H1 (cell line): ENCODE measurements around the gene RASA1. TPM values are rescaled to one million over a fixed set of nuclear protein-coding genes. Genes with fewer than 3 reads are reported as not detected.

Experiments used
- CTCF ChIA-PET: fragments of 300-600 bp; sonication (Branson Sonifier 250); formaldehyde crosslinking; loops from one replicate; lab custom pipeline; 2021; ENCODE audit not compliant: partially characterized antibody; lab: Charles Lee
- POLR2A ChIA-PET: fragments of 300-600 bp; sonication (Branson Sonifier 250); formaldehyde crosslinking; loops from one replicate; lab custom pipeline; 2021; ENCODE audit warnings: inconsistent platforms; ENCODE audit not compliant: partially characterized antibody; lab: Charles Lee
- DNase-seq, 2 experiments: peaks; one replicate each; pipeline versions ENCODE4 v3.0.0 to v3.0.0-alpha.2; 2010 to 2022; ENCODE audit warnings: low spot score in 2 of 2, low read depth in 1 of 2, mixed read lengths in 1 of 2
- FAIRE-seq: peaks from 2 replicates; lab custom pipeline; 2011; peaks lifted over from hg19 to GRCh38; lab: Jason Lieb, UNC
- H2AFZ ChIP-seq: 2 replicates; pipeline ENCODE4 v1.8.1; 2012; ENCODE audit warnings: low read length, inconsistent platforms
- H2AK5ac ChIP-seq: 2 replicates; pipeline ENCODE4 v1.6.1; 2013; ENCODE audit warnings: low read depth, low read length
- H2BK120ac ChIP-seq: replicated peaks from 2 replicates; pipeline ENCODE3; 2013; ENCODE audit warnings: low read depth, low read length, inconsistent platforms
- H2BK12ac ChIP-seq: 2 replicates; pipeline ENCODE4 v1.6.1; 2013; ENCODE audit warnings: low read depth, low read length
- H2BK15ac ChIP-seq: 2 replicates; pipeline ENCODE4 v1.6.1; 2013; ENCODE audit warnings: low read length
- H2BK20ac ChIP-seq: 2 replicates; pipeline ENCODE4 v1.6.1; 2013; ENCODE audit warnings: low read length
- H2BK5ac ChIP-seq: 2 replicates; pipeline ENCODE4 v1.6.1; 2013; ENCODE audit warnings: low read depth, low read length
- H3K14ac ChIP-seq: 2 replicates; pipeline ENCODE4 v1.6.1; 2013; ENCODE audit warnings: inconsistent platforms; ENCODE audit not compliant: insufficient read length
- H3K18ac ChIP-seq: 2 replicates; pipeline ENCODE4 v1.6.1; 2013; ENCODE audit warnings: low read length; ENCODE audit errors: extremely low read depth
- H3K23ac ChIP-seq: 2 replicates; pipeline ENCODE4 v1.6.1; 2013; ENCODE audit warnings: inconsistent platforms; ENCODE audit not compliant: insufficient read length
- H3K23me2 ChIP-seq: 2 replicates; pipeline ENCODE4 v1.6.1; 2013; ENCODE audit warnings: low read depth, low read length
- H3K27ac ChIP-seq: 2 replicates; pipeline ENCODE4 v1.6.1; 2011; ENCODE audit warnings: low read depth, low read length, inconsistent platforms
- H3K27me3 ChIP-seq, 4 experiments: replicated peaks in 1 of 4; 1 replicate in 1 of 4; 2 replicates in 3 of 4; pipeline versions ENCODE4 v1.6.1 to v1.8.1; 2011 to 2013; ENCODE audit warnings: low read length in 3 of 4, mild to moderate bottlenecking in 3 of 4, inconsistent platforms in 2 of 4, mixed read lengths in 2 of 4, moderate library complexity in 1 of 4; ENCODE audit not compliant: control insufficient read depth in 3 of 4, insufficient read depth in 3 of 4; ENCODE audit errors: extremely low read depth in 1 of 4
- H3K36me3 ChIP-seq, 4 experiments: 2 replicates each; pipeline versions ENCODE4 v1.6.1 to v1.8.1; 2011 to 2013; ENCODE audit warnings: mild to moderate bottlenecking in 4 of 4, low read length in 3 of 4, moderate library complexity in 2 of 4, control low read depth in 1 of 4, inconsistent platforms in 1 of 4; ENCODE audit not compliant: insufficient read depth in 4 of 4, control insufficient read depth in 2 of 4
- H3K4ac ChIP-seq: replicated peaks from 2 replicates; pipeline ENCODE3; 2013; ENCODE audit warnings: low read length, low read depth, mixed read lengths, inconsistent platforms; ENCODE audit not compliant: insufficient read length
- H3K4me1 ChIP-seq, 4 experiments: replicated peaks in 1 of 4; 1 replicate in 1 of 4; 2 replicates in 3 of 4; pipeline versions ENCODE4 v1.6.1 to v1.8.1; 2011 to 2013; ENCODE audit warnings: low read length in 3 of 4, inconsistent platforms in 2 of 4, mixed read lengths in 1 of 4; ENCODE audit not compliant: insufficient read depth in 4 of 4, control insufficient read depth in 3 of 4
- H3K4me2 ChIP-seq, 2 experiments: 2 replicates each; pipeline versions ENCODE4 v1.6.1 to v1.8.1; 2011 to 2013; ENCODE audit warnings: low read depth in 2 of 2, low read length in 2 of 2, control low read depth in 1 of 2, inconsistent platforms in 1 of 2, mild to moderate bottlenecking in 1 of 2; ENCODE audit not compliant: insufficient read depth in 1 of 2
- H3K4me3 ChIP-seq, 4 experiments: fragments of 200-600, 300-600 bp in 1 of 4; sonication (generic), shearing (Covaris generic), sonication (Bioruptor Twin) in 1 of 4; 2 replicates each; pipeline versions ENCODE4 v1.5.1 to v1.8.1; 2011 to 2016; ENCODE audit warnings: low read length in 4 of 4, low read depth in 3 of 4, control low read depth in 2 of 4, inconsistent platforms in 2 of 4, mild to moderate bottlenecking in 2 of 4, mixed read lengths in 1 of 4, moderate library complexity in 1 of 4; ENCODE audit not compliant: insufficient read depth in 2 of 4; ENCODE audit errors: extremely low read depth in 1 of 4
- H3K56ac ChIP-seq: replicated peaks from 2 replicates; pipeline ENCODE3; 2013; ENCODE audit warnings: low read depth, mild to moderate bottlenecking, mixed read lengths, low read length, inconsistent platforms; ENCODE audit not compliant: insufficient read length
- H3K79me1 ChIP-seq: 2 replicates; pipeline ENCODE4 v1.6.1; 2013; ENCODE audit warnings: low read depth, low read length, control low read depth
- H3K79me2 ChIP-seq, 2 experiments: 2 replicates each; pipeline versions ENCODE4 v1.6.1 to v1.8.1; 2012 to 2013; ENCODE audit warnings: low read length in 2 of 2, mild to moderate bottlenecking in 2 of 2, inconsistent platforms in 1 of 2; ENCODE audit not compliant: insufficient read depth in 2 of 2, control insufficient read depth in 1 of 2
- H3K9ac ChIP-seq, 4 experiments: replicated peaks in 1 of 4; 1 replicate in 1 of 4; 2 replicates in 3 of 4; pipeline versions ENCODE4 v1.6.1 to v1.8.1; 2011 to 2013; ENCODE audit warnings: low read depth in 3 of 4, low read length in 3 of 4, control low read depth in 2 of 4, mild to moderate bottlenecking in 2 of 4, moderate library complexity in 2 of 4, inconsistent platforms in 1 of 4; ENCODE audit errors: extremely low read depth in 1 of 4
- H3K9me3 ChIP-seq, 2 experiments: 2 replicates each; pipeline versions ENCODE4 v1.6.1 to v1.8.1; 2012 to 2013; ENCODE audit warnings: mild to moderate bottlenecking in 2 of 2, moderate library complexity in 2 of 2, control low read depth in 1 of 2, inconsistent platforms in 1 of 2, low read depth in 1 of 2, low read length in 1 of 2, mixed read lengths in 1 of 2; ENCODE audit not compliant: insufficient read depth in 2 of 2
- H4K20me1 ChIP-seq, 2 experiments: replicated peaks in 1 of 2; 2 replicates each; pipeline versions ENCODE3 to v1.8.1; 2011 to 2013; ENCODE audit warnings: inconsistent platforms in 2 of 2, low read length in 2 of 2, mild to moderate bottlenecking in 1 of 2; ENCODE audit not compliant: insufficient read depth in 2 of 2, control insufficient read depth in 1 of 2
- H4K5ac ChIP-seq: 2 replicates; pipeline ENCODE4 v1.6.1; 2013; ENCODE audit warnings: low read length, low read depth, mixed read lengths, inconsistent platforms; ENCODE audit not compliant: insufficient read length
- H4K8ac ChIP-seq: 2 replicates; pipeline ENCODE4 v1.8.0; 2013; ENCODE audit warnings: mild to moderate bottlenecking, moderate library complexity, low read length, inconsistent platforms; ENCODE audit not compliant: insufficient read depth; ENCODE audit errors: extremely low read depth
- H4K91ac ChIP-seq: replicated peaks from 2 replicates; pipeline ENCODE3; 2013; ENCODE audit warnings: low read length, mixed read lengths, inconsistent platforms; ENCODE audit not compliant: insufficient read length
- BACH1 ChIP-seq: IDR thresholded peaks from 2 replicates; pipeline ENCODE4 v1.6.1; 2012; ENCODE audit warnings: low read length, improper control_type of control experiment
- SP1 ChIP-seq: IDR thresholded peaks from 2 replicates; pipeline ENCODE4 v1.6.1; 2011; ENCODE audit warnings: low read depth, low read length
- whole genome bisulfite sequencing, 2 experiments: shearing (Covaris generic) in 1 of 2; methylation state at CpG; one replicate each; pipeline versions ENCODE4 v1.1.6 to v1.1.7; 2013 to 2015; ENCODE audit warnings: low lambda C conversion rate in 2 of 2, mixed read lengths in 2 of 2, inconsistent platforms in 1 of 2, low coverage in 1 of 2, missing lambda C conversion rate in 1 of 2; ENCODE audit not compliant: insufficient replicate concordance in 2 of 2, insufficient coverage in 1 of 2, insufficient read length in 1 of 2; ENCODE audit errors: extremely low coverage in 1 of 2, missing lambda C conversion rate in 1 of 2; 5-methylcytosine and 5-hydroxymethylcytosine counted together
- polyA plus RNA-seq, 7 experiments: library from polyadenylated mRNA; depleted of rRNA in 3 of 7; stranded (reverse) in 5 of 7; unstranded in 2 of 7; fragments of >200 nt in 5 of 7; fragments of 200-250 nt in 2 of 7; gene quantifications; 1 replicate in 5 of 7; 2 replicates in 1 of 7; 4 replicates in 1 of 7; pipeline versions ENCODE4 v1.2.1 to v1.2.3, GENCODE V29; 2011 to 2013; ENCODE audit warnings: missing spikeins in 2 of 7, mixed read lengths in 2 of 7
- total RNA-seq: library from RNA; stranded (reverse); fragmentation: NEBNext Ultra II Directional; extraction: Animal tissue kit (Norgen Biotek cat#: 25700); gene quantifications from 2 replicates; pipeline ENCODE4 v1.2.1, GENCODE V29; 2021

The RASA1 gene
- total and polyA plus RNA-seq, 2 of the 8 experiments (the other 6 are each of a cell fraction or from before 2014, with no cell fraction given): 15.9 to 33.8 TPM

DNA sequence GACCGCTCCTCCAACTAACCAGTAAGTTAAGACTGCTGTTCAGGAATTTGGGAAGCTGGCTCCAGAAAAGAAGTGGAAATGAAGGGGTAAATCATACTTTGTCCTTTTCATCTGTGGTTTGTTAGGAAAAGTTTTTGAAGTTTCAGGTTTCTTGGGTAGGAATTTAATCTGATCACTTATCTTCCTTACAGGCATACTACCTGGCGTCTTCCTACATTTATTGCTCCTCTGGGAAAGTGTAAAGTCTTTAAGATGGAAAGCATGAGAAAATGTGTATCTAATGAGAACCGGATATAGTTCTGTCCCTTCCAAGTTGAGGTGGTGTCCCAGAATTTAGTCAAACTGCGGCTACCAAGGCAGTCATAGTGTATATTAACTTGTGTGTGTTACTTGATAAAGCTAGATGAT, 1.3 kb downstream of the RASA1 start:
- Histone ChIP-seq H2BK5ac (0 out of 2 replicates have a peak overlapping the region, but pooled peaks have one; percentile 97), H3K9me3 (no peaks in the 10 kb centered on the region), H3K79me2 (peaks cover 3 to 51% of the 10 kb centered on the region in 2 experiments), H3K14ac (no peak overlapping the region), H3K9ac (peak overlapping the region in 3 of 4 experiments; percentile 42 to 80 (median 69); a peak in 4 of 7 replicates), H3K4ac (no peak overlapping the region), H3K79me1 (peaks cover 4% of the 10 kb centered on the region), H3K36me3 (no peaks in the 10 kb centered on the region), H3K18ac (no peak overlapping the region), H2AK5ac (no peak overlapping the region), H3K23ac (no peak overlapping the region), H2BK20ac (no peak overlapping the region), H3K56ac (no peak overlapping the region), H3K4me1 (peaks cover 0 to 3% (median 3%) of the 10 kb centered on the region in 4 experiments; a peak in 3 of 7 replicates), H4K91ac (no peak overlapping the region), H2BK120ac (no peak overlapping the region), H3K4me2 (peak overlapping the region; percentile 80 to 94), H2BK12ac (no peak overlapping the region), H4K5ac (no peak overlapping the region), H4K8ac (no peak overlapping the region), H4K20me1 (no peaks in the 10 kb centered on the region), H2AFZ (no peak overlapping the region), H3K27ac (no peak overlapping the region), H3K27me3 (peaks cover 0 to 7% (median 4%) of the 10 kb centered on the region in 4 experiments; a peak in 3 of 7 replicates), H3K4me3 (peak overlapping the region; percentile 87 to 90 (median 89)), H3K23me2 (peaks cover 4% of the 10 kb centered on the region; the same call in 1 of the 2 replicates), H2BK15ac (no peak overlapping the region)
- WGBS, 2 experiments: 34% methylated on average over 4 of the region's 4 CpGs; no CpG with 5 or more reads in 1 of the 2 experiments
- ChIA-PET CTCF (no interaction called here), POLR2A (interaction anchor here (0.6 to 0.9 kb wide), 2 partner anchors 18 to 29 kb away, joined by 3 read pairs; no protein-coding TSS in a partner anchor)
- FAIRE-seq (no peak), DNase-seq (no peak)
- no peak for TF ChIP-seq BACH1
- TF ChIP-seq SP1: 0 out of 2 replicates have a peak, but pooled peaks have one; percentile 4
